HepG2 (cell line): ENCODE measurements around the gene ANXA6. TPM values are rescaled to one million over a fixed set of nuclear protein-coding genes. Genes with fewer than 3 reads are reported as not detected.

Experiments used
- ARNTL ChIP-seq: sonication (generic); formaldehyde crosslinking; IDR thresholded peaks from 2 replicates; pipeline ENCODE4 v1.4.0; 2020; ENCODE audit warnings: mild to moderate bottlenecking, missing genetic modification reagents
- CEBPB ChIP-seq: IDR thresholded peaks from 2 replicates; pipeline ENCODE4 v1.6.1; 2011; ENCODE audit warnings: low read depth, low read length, improper control_type of control experiment, borderline replicate concordance
- ELF4 ChIP-seq: sonication (generic); formaldehyde crosslinking; IDR thresholded peaks from 2 replicates; pipeline ENCODE4 v1.5.0; 2020; ENCODE audit warnings: missing genetic modification reagents, mild to moderate bottlenecking, moderate library complexity, borderline replicate concordance
- FOXO1 ChIP-seq: sonication (generic); formaldehyde crosslinking; IDR thresholded peaks from 2 replicates; pipeline ENCODE4 v1.4.0; 2020; ENCODE audit warnings: missing genetic modification reagents
- HES4 ChIP-seq: sonication (generic); formaldehyde crosslinking; IDR thresholded peaks from 2 replicates; pipeline ENCODE4 v1.9.0; 2021; ENCODE audit warnings: mild to moderate bottlenecking, missing genetic modification reagents, borderline replicate concordance
- MTA1 ChIP-seq: sonication (generic); formaldehyde crosslinking; IDR thresholded peaks from 2 replicates; pipeline ENCODE4 v1.4.0; 2020; ENCODE audit warnings: missing genetic modification reagents, mild to moderate bottlenecking, borderline replicate concordance
- MYC ChIP-seq: sonication (generic); formaldehyde crosslinking; IDR thresholded peaks from 2 replicates; pipeline ENCODE4 v1.9.0; 2021; ENCODE audit warnings: missing genetic modification reagents, borderline replicate concordance
- NFE2L2 ChIP-seq: fragments of 150-350 bp; IDR thresholded peaks from 2 replicates; pipeline ENCODE4 v1.6.1; 2014; ENCODE audit warnings: low read length
- NONO ChIP-seq, 2 experiments: fragments of 450-650 bp in 1 of 2; sonication (generic) in 1 of 2; formaldehyde crosslinking in 1 of 2; IDR thresholded peaks in 1 of 2; conservative IDR thresholded peaks in 1 of 2; 2 replicates each; pipeline versions ENCODE4 v1.6.1 to v1.8.0; 2017 to 2022; ENCODE audit warnings: mild to moderate bottlenecking in 1 of 2, missing genetic modification reagents in 1 of 2, moderate library complexity in 1 of 2
- POLR2AphosphoS2 ChIP-seq: IDR thresholded peaks from 2 replicates; pipeline ENCODE4 v1.6.1; 2011; ENCODE audit warnings: low read depth, low read length, improper control_type of control experiment
- SATB2 ChIP-seq: sonication (generic); formaldehyde crosslinking; IDR thresholded peaks from 2 replicates; pipeline ENCODE4 v1.5.0; 2020; ENCODE audit warnings: missing genetic modification reagents
- SKIL ChIP-seq: sonication (generic); formaldehyde crosslinking; IDR thresholded peaks from 2 replicates; pipeline ENCODE4 v1.8.0; 2022; ENCODE audit warnings: missing genetic modification reagents, mild to moderate bottlenecking, moderate library complexity, borderline replicate concordance
- SP2 ChIP-seq: sonication (generic); formaldehyde crosslinking; IDR thresholded peaks from 2 replicates; pipeline ENCODE4 v1.5.1; 2020; ENCODE audit warnings: mild to moderate bottlenecking, missing genetic modification reagents
- TEF ChIP-seq: sonication (generic); formaldehyde crosslinking; IDR thresholded peaks from 2 replicates; pipeline ENCODE4 v1.5.0; 2020; ENCODE audit warnings: missing genetic modification reagents
- ZNF17 ChIP-seq: sonication (generic); formaldehyde crosslinking; IDR thresholded peaks from 2 replicates; pipeline ENCODE4 v1.5.0; 2020; ENCODE audit warnings: mild to moderate bottlenecking, missing genetic modification reagents
- ZNF546 ChIP-seq: sonication (generic); formaldehyde crosslinking; conservative IDR thresholded peaks from 2 replicates; pipeline ENCODE4 v1.8.1; 2023; ENCODE audit warnings: mild to moderate bottlenecking, missing genetic modification reagents
- ZSCAN20 ChIP-seq: sonication (generic); formaldehyde crosslinking; IDR thresholded peaks from 2 replicates; pipeline ENCODE4 v1.4.0; 2020; ENCODE audit warnings: missing genetic modification reagents, mild to moderate bottlenecking, borderline replicate concordance
- ZSCAN29 ChIP-seq: sonication (generic); formaldehyde crosslinking; conservative IDR thresholded peaks from 2 replicates; pipeline ENCODE4 v1.4.0; 2020; ENCODE audit warnings: mild to moderate bottlenecking, missing genetic modification reagents
- polyA plus RNA-seq, 8 experiments: library from polyadenylated mRNA; depleted of rRNA in 3 of 8; stranded (reverse) in 7 of 8; unstranded in 1 of 8; fragments of >200 nt; fragmentation: Illumina TruSeq in 4 of 8; extraction: Trizol in 4 of 8; gene quantifications; 2 replicates each; pipeline versions ENCODE4 v1.2.1 to v1.2.3, GENCODE V29; 2011 to 2016; ENCODE audit warnings: low read depth in 4 of 8, missing spikeins in 1 of 8, mixed read lengths in 1 of 8; ENCODE audit not compliant: insufficient read depth in 1 of 8
- total RNA-seq, 5 experiments: library from RNA; depleted of rRNA; stranded (reverse); fragments of >200 nt; fragmentation: Illumina TruSeq; extraction: Trizol; gene quantifications; 2 replicates each; pipeline ENCODE4 v1.2.3, GENCODE V29; 2016; ENCODE audit warnings: low read depth in 1 of 5
- TF ChIP-seq, protein P1 (sequence below): sonication (generic); formaldehyde crosslinking; IDR thresholded peaks from 2 replicates; pipeline ENCODE4 v1.5.0; 2020; ENCODE audit warnings: mild to moderate bottlenecking, missing genetic modification reagents, borderline replicate concordance
- TF ChIP-seq, protein P2 (sequence below): sonication (generic); formaldehyde crosslinking; IDR thresholded peaks from 2 replicates; pipeline ENCODE4 v1.4.0; 2020; ENCODE audit warnings: mild to moderate bottlenecking, low read depth, missing genetic modification reagents
- TF ChIP-seq, protein P3 (sequence below): sonication (generic); formaldehyde crosslinking; IDR thresholded peaks from 2 replicates; pipeline ENCODE4 v1.4.0; 2020; ENCODE audit warnings: mild to moderate bottlenecking, missing genetic modification reagents

Gene ANXA6
- total and polyA plus RNA-seq, 2 of the 13 experiments (the other 11 are each of a cell fraction or from before 2014, with no cell fraction given): 103 to 125 TPM

DNA sequence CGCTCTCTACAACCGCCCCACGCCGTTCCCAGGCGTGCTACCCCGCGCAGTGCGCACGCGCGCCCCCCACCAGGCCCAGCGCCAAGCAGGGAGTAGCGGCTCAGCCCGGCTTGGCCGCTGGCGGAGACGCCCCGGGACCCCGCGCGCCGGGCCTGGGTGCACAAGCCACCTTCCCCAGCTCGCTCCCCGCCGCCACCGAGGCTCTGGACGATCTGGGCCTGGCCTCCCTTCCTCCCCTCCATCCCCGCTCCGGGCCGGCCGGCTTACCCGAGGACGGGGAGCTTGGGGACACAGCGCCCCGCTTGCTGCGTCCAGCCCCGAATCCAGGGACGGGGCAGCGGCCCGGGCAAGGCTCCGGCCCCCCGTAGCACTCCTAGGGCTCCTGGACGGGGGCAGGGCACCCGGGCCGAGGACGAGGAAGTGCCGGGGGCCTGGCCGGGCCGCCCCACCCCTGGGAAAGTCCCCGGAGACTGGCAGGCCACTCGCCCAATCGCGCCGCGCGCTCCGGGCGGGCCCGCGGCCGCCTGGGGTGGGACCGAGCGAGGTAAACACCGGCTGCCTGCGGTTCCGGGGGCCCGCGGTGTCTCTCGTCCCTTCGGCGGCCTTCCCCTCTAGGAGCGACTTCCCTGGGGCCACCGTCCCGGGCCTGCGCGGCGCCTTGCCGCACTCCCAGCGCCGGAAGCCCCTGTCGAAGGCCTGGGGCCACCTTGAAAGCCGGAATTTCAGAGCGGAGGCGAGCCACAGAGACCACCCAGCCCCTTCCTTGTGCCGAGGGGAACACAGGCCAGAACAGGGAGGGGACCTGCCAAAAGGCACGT lies 76.8 kb downstream of the ANXA6 start, which contains the start of gene TNIP1 (continued):
- TF ChIP-seq NONO (IDR thresholded peaks at IDR 0.05) (no peak), NONO (CRISPR knock-in tag; conservative IDR thresholded peaks at IDR 0.05) (peak; percentile 84), SKIL (CRISPR knock-in tag) (peak; percentile 58; the same call in 1 of the 2 replicates), ZNF546 (CRISPR knock-in tag) (peak; percentile 91), ZNF17 (CRISPR knock-in tag) (0 out of 2 replicates have a peak, but pooled peaks have one; percentile 65), ARNTL (CRISPR knock-in tag) (peak; percentile 40), SATB2 (CRISPR knock-in tag) (0 out of 2 replicates have a peak, but pooled peaks have one; percentile 33), TEF (CRISPR knock-in tag) (peak; percentile 16; the same call in 1 of the 2 replicates), MTA1 (CRISPR knock-in tag) (peak; percentile 42; the same call in 1 of the 2 replicates), NFE2L2 (no peak), ZSCAN29 (peak; percentile 88; the same call in 1 of the 2 replicates), FOXO1 (CRISPR knock-in tag) (peak; percentile 93), MYC (peak; percentile 52; the same call in 1 of the 2 replicates), SP2 (peak; percentile 97), HES4 (CRISPR knock-in tag) (0 out of 2 replicates have a peak, but pooled peaks have one; percentile 25), ZSCAN20 (CRISPR knock-in tag) (peak; percentile 93; the same call in 1 of the 2 replicates), POLR2AphosphoS2 (no peak), CEBPB (no peak), ELF4 (CRISPR knock-in tag) (no peak)
- TF ChIP-seq, protein P1, sequence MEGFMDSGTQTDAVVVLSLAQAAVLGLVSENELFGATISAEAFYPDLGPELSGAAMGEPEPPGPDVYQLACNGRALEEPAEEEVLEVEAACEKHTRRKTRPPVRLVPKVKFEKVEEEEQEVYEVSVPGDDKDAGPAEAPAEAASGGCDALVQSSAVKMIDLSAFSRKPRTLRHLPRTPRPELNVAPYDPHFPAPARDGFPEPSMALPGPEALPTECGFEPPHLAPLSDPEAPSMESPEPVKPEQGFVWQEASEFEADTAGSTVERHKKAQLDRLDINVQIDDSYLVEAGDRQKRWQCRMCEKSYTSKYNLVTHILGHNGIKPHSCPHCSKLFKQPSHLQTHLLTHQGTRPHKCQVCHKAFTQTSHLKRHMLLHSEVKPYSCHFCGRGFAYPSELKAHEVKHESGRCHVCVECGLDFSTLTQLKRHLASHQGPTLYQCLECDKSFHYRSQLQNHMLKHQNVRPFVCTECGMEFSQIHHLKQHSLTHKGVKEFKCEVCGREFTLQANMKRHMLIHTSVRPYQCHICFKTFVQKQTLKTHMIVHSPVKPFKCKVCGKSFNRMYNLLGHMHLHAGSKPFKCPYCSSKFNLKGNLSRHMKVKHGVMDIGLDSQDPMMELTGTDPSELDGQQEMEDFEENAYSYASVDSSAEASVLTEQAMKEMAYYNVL (CRISPR knock-in tag): peak; percentile 64; the same call in 1 of the 2 replicates
- TF ChIP-seq, protein P2, sequence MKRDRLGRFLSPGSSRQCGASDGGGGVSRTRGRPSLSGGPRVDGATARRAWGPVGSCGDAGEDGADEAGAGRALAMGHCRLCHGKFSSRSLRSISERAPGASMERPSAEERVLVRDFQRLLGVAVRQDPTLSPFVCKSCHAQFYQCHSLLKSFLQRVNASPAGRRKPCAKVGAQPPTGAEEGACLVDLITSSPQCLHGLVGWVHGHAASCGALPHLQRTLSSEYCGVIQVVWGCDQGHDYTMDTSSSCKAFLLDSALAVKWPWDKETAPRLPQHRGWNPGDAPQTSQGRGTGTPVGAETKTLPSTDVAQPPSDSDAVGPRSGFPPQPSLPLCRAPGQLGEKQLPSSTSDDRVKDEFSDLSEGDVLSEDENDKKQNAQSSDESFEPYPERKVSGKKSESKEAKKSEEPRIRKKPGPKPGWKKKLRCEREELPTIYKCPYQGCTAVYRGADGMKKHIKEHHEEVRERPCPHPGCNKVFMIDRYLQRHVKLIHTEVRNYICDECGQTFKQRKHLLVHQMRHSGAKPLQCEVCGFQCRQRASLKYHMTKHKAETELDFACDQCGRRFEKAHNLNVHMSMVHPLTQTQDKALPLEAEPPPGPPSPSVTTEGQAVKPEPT: peak; percentile 50
- TF ChIP-seq, protein P3, sequence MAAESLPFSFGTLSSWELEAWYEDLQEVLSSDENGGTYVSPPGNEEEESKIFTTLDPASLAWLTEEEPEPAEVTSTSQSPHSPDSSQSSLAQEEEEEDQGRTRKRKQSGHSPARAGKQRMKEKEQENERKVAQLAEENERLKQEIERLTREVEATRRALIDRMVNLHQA (CRISPR knock-in tag): 0 out of 2 replicates have a peak, but pooled peaks have one; percentile 38
